ENCODE results near the gene RPL23. TPM values are rescaled to one million over a fixed set of nuclear protein-coding genes. Genes with fewer than 3 reads are reported as not detected.

RPL23 gene
- total and polyA plus RNA-seq, 10 of the 15 experiments (the other 5 are each of a cell fraction or from before 2014, with no cell fraction given): 2,200 to 4,821 (median 3,043) TPM

- Histone ChIP-seq H3K9me3 (replicated peaks; ENCODE audit: control insufficient read depth, insufficient read depth, low read length) (no peaks in the 10 kb centered on the region), H3K4me3 (no peak overlapping the region), H3K27me3 (replicated peaks in 1 of 2; ENCODE audit: control insufficient read depth in 2 of 2, insufficient read depth in 2 of 2, low read length in 1 of 2) (no peaks in the 10 kb centered on the region), H3K4me1 (ENCODE audit: control insufficient read depth, insufficient read depth, low read length) (peaks cover 10% of the 10 kb centered on the region; the same call in 1 of the 2 replicates), H2AFZ (ENCODE audit: control insufficient read depth, low read depth, low read length) (no peak overlapping the region), H3K79me2 (ENCODE audit: control insufficient read depth, insufficient read depth, low read length) (peaks cover 35% of the 10 kb centered on the region), H3K27ac (ENCODE audit: control insufficient read depth, insufficient read depth) (no peak overlapping the region), H3K9ac (ENCODE audit: control insufficient read depth, insufficient read depth, low read length) (no peak overlapping the region), H3K36me3 (ENCODE audit: control insufficient read depth in 2 of 2, insufficient read depth in 2 of 2, low read length in 1 of 2) (peaks cover 8 to 47% of the 10 kb centered on the region in 2 experiments), H3K4me2 (ENCODE audit: control insufficient read depth, insufficient read depth) (no peak overlapping the region), H4K20me1 (ENCODE audit: control insufficient read depth, insufficient read depth) (peaks cover 16% of the 10 kb centered on the region; the same call in 1 of the 2 replicates)
- BruUV-seq (replicated peaks): no TSS peak
- TF ChIP-seq ZBED1 (IDR thresholded peaks at IDR 0.05; ENCODE audit: borderline replicate concordance): peak; percentile 0; the same call in 1 of the 2 replicates
- no peak for TF ChIP-seq POLR2AphosphoS5 (IDR thresholded peaks at IDR 0.05; ENCODE audit: low read length)
- intact Hi-C loops (cut with micrococcal nuclease; ENCODE audit: unreplicated experiment) (no loop called here), in situ Hi-C loops (cut with MboI) (no loop called here)
- POLR2A ChIA-PET: interaction anchor here (1.1 to 1.9 kb wide), 2 partner anchors 10 to 21 kb away, joined by 4 to 18 read pairs; partner anchors contain the start of gene LASP1
- DNase-seq (ENCODE audit: low read depth, low spot score) (no peak), ATAC-seq (no peak), FAIRE-seq (no peak)
- SMC1A ChIA-PET (ENCODE audit: uncharacterized antibody, unreplicated experiment): interaction anchor here (1.2 to 1.5 kb wide), 2 partner anchors 10 kb away, joined by 3 to 4 read pairs; no protein-coding TSS in a partner anchor
- RAD21 ChIA-PET (ENCODE audit: unreplicated experiment): no interaction called here
- 100% methylated on average over 1 of the region's 1 CpG for WGBS (ENCODE audit: insufficient coverage, insufficient replicate concordance, low lambda C conversion rate, missing lambda C conversion rate)
- CTCF ChIA-PET: no interaction called here
These were observed 5.0 kb downstream of the RPL23 start for GRCh38 chr17:38848557-38848891.

DNA sequence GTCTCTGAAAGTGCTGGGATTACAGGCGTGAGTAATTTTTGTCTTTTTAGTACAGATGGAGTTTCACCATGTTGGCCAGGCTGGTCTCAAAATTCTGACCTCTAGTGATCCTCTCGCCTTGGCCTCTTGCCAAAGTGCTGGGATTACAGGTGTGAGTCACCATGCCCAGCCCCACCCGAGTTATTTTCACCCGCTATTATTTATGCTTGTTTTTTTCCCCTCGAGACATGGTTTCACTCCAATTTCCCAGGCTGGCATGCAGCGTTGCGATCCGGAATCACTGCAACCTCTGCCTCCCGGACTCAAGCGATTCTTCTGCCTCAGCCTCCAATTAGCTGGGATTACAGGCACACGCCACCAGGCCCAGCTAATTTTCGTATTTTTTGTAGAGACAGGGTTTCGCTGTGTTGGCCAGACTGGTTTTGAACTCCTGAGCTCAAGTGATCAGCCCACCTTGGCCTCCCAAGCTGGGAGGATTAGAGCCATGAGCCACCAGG lies 9.2 kb downstream of the RPL23 start:
- DNase-seq (ENCODE audit: low read depth, low spot score) (no peak), FAIRE-seq (no peak), ATAC-seq (no peak; the same call in 2 of the 3 replicates)
- intact Hi-C loops (cut with micrococcal nuclease; ENCODE audit: unreplicated experiment) (no loop called here), in situ Hi-C loops (cut with MboI) (no loop called here)
- ChIA-PET SMC1A (ENCODE audit: uncharacterized antibody, unreplicated experiment) (no interaction called here), RAD21 (ENCODE audit: unreplicated experiment) (no interaction called here), POLR2A (interaction anchor here (0.6 to 0.9 kb wide), 4 partner anchors 11 to 1110 kb away, joined by 3 to 7 read pairs (median 4); no protein-coding TSS in a partner anchor), CTCF (interaction anchor here (0.9 to 1.5 kb wide), 2 partner anchors 12 to 46 kb away, joined by 3 to 6 read pairs; no protein-coding TSS in a partner anchor)
- Histone ChIP-seq H3K4me3 (no peak overlapping the region), H3K79me2 (ENCODE audit: control insufficient read depth, insufficient read depth, low read length) (no peaks in the 10 kb centered on the region; the same call in 1 of the 2 replicates), H3K27ac (ENCODE audit: control insufficient read depth, insufficient read depth) (no peak overlapping the region), H4K20me1 (ENCODE audit: control insufficient read depth, insufficient read depth) (0 out of 2 replicates have a peak, but pooled peaks cover 3% of the 10 kb centered on the region), H3K4me2 (ENCODE audit: control insufficient read depth, insufficient read depth) (no peak overlapping the region), H3K9ac (ENCODE audit: control insufficient read depth, insufficient read depth, low read length) (no peak overlapping the region), H3K9me3 (replicated peaks; ENCODE audit: control insufficient read depth, insufficient read depth, low read length) (no peaks in the 10 kb centered on the region), H3K27me3 (replicated peaks in 1 of 2; ENCODE audit: control insufficient read depth in 2 of 2, insufficient read depth in 2 of 2, low read length in 1 of 2) (no peaks in the 10 kb centered on the region), H3K4me1 (ENCODE audit: control insufficient read depth, insufficient read depth, low read length) (no peaks in the 10 kb centered on the region), H3K36me3 (ENCODE audit: control insufficient read depth in 2 of 2, insufficient read depth in 2 of 2, low read length in 1 of 2) (peaks cover 2 to 12% of the 10 kb centered on the region in 2 experiments), H2AFZ (ENCODE audit: control insufficient read depth, low read depth, low read length) (no peak overlapping the region)
- no TSS peak for BruUV-seq (replicated peaks)
- 67% methylated on average over 13 of the region's 13 CpGs for WGBS (ENCODE audit: insufficient coverage, insufficient replicate concordance, low lambda C conversion rate, missing lambda C conversion rate)
- TF ChIP-seq FOXM1 (IDR thresholded peaks at IDR 0.05; ENCODE audit: low read depth, low read length): no peak
- TF ChIP-seq HCFC1 (IDR thresholded peaks at IDR 0.05; ENCODE audit: low read length): no peak
- TF ChIP-seq, protein P1, sequence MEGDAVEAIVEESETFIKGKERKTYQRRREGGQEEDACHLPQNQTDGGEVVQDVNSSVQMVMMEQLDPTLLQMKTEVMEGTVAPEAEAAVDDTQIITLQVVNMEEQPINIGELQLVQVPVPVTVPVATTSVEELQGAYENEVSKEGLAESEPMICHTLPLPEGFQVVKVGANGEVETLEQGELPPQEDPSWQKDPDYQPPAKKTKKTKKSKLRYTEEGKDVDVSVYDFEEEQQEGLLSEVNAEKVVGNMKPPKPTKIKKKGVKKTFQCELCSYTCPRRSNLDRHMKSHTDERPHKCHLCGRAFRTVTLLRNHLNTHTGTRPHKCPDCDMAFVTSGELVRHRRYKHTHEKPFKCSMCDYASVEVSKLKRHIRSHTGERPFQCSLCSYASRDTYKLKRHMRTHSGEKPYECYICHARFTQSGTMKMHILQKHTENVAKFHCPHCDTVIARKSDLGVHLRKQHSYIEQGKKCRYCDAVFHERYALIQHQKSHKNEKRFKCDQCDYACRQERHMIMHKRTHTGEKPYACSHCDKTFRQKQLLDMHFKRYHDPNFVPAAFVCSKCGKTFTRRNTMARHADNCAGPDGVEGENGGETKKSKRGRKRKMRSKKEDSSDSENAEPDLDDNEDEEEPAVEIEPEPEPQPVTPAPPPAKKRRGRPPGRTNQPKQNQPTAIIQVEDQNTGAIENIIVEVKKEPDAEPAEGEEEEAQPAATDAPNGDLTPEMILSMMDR (IDR thresholded peaks at IDR 0.05 in 2 of 3, conservative IDR thresholded peaks at IDR 0.05 in 1 of 3; ENCODE audit: control insufficient read depth in 2 of 3, extremely low read depth in 1 of 3, insufficient read depth in 1 of 3, low read depth in 3 of 3, low read length in 3 of 3): no peak
- no peak for TF ChIP-seq SREBF2 (IDR thresholded peaks at IDR 0.05; ENCODE audit: low read length)
- no peak for TF ChIP-seq TARDBP (IDR thresholded peaks at IDR 0.05; ENCODE audit: borderline replicate concordance)
- TF ChIP-seq MYC (IDR thresholded peaks at IDR 0.05; ENCODE audit: insufficient read depth, insufficient read length, insufficient replicate concordance, low read length, severe bottlenecking): no peak
- TF ChIP-seq HDAC6 (IDR thresholded peaks at IDR 0.05; ENCODE audit: unreplicated experiment): no peak
- TF ChIP-seq MLLT1 (IDR thresholded peaks at IDR 0.05): no peak
- no peak for TF ChIP-seq NRF1 (conservative IDR thresholded peaks at IDR 0.05; ENCODE audit: low read depth, low read length)

All from GM12878 (cell line).